ENCODE data around the gene UBXN6.

The UBXN6 gene

GRCh38 chr19:4441994-4442818, 15.4 kb downstream of the UBXN6 start:
- no peaks in the 10 kb centered on the region for H3K9me3 ChIP-seq (ENCODE audit: insufficient read depth, low read depth, low read length)
- no peak overlapping the region for H3K4me3 ChIP-seq (ENCODE audit: low read length)
- peaks cover 72% of the 10 kb centered on the region for H3K36me3 ChIP-seq (ENCODE audit: insufficient read depth, low read depth, low read length)
- no peak overlapping the region for H3K27ac ChIP-seq (ENCODE audit: low read length)
- H3K27me3 ChIP-seq (ENCODE audit: insufficient read depth, low read length): no peaks in the 10 kb centered on the region
- H3K4me1 ChIP-seq (ENCODE audit: insufficient read depth, low read length): no peaks in the 10 kb centered on the region
- H3K9ac ChIP-seq (ENCODE audit: low read depth, low read length): no peak overlapping the region; the same call in 1 of the 2 replicates

- no peaks in the 10 kb centered on the region for H3K27me3 ChIP-seq (ENCODE audit: insufficient read depth, low read length)
- H3K4me1 ChIP-seq (ENCODE audit: insufficient read depth, low read length): no peaks in the 10 kb centered on the region
- no peak overlapping the region for H3K9ac ChIP-seq (ENCODE audit: low read depth, low read length)
- H3K9me3 ChIP-seq (ENCODE audit: insufficient read depth, low read depth, low read length): no peaks in the 10 kb centered on the region
- H3K4me3 ChIP-seq (ENCODE audit: low read length): no peak overlapping the region
- H3K36me3 ChIP-seq (ENCODE audit: insufficient read depth, low read depth, low read length): peaks cover 81% of the 10 kb centered on the region
- H3K27ac ChIP-seq (ENCODE audit: low read length): no peak overlapping the region
These were observed 18.4 kb downstream of the UBXN6 start for GRCh38 chr19:4439243-4439642.

- peaks cover 87% of the 10 kb centered on the region for H3K36me3 ChIP-seq (ENCODE audit: insufficient read depth, low read depth, low read length)
These were observed 20.5 kb downstream of the UBXN6 start for GRCh38 chr19:4437103-4437502.

GRCh38 chr19:4436231-4436630, 21.4 kb downstream of the UBXN6 start:
- H3K9ac ChIP-seq (ENCODE audit: low read depth, low read length): no peak overlapping the region
- H3K4me3 ChIP-seq (ENCODE audit: low read length): no peak overlapping the region
- no peaks in the 10 kb centered on the region for H3K4me1 ChIP-seq (ENCODE audit: insufficient read depth, low read length)
- no peaks in the 10 kb centered on the region for H3K9me3 ChIP-seq (ENCODE audit: insufficient read depth, low read depth, low read length)
- peaks cover 92% of the 10 kb centered on the region for H3K36me3 ChIP-seq (ENCODE audit: insufficient read depth, low read depth, low read length)
- no peaks in the 10 kb centered on the region for H3K27me3 ChIP-seq (ENCODE audit: insufficient read depth, low read length)
- H3K27ac ChIP-seq (ENCODE audit: low read length): no peak overlapping the region

More at GRCh38 chr19:4437103-4437502, 20.5 kb downstream of the UBXN6 start:
- Histone ChIP-seq H3K4me1 (ENCODE audit: insufficient read depth, low read length) (no peaks in the 10 kb centered on the region), H3K9me3 (ENCODE audit: insufficient read depth, low read depth, low read length) (no peaks in the 10 kb centered on the region), H3K27ac (ENCODE audit: low read length) (no peak overlapping the region), H3K27me3 (ENCODE audit: insufficient read depth, low read length) (no peaks in the 10 kb centered on the region), H3K9ac (ENCODE audit: low read depth, low read length) (no peak overlapping the region), H3K4me3 (ENCODE audit: low read length) (no peak overlapping the region)

- Histone ChIP-seq H3K9me3 (ENCODE audit: insufficient read depth, low read depth, low read length) (no peaks in the 10 kb centered on the region), H3K9ac (ENCODE audit: low read depth, low read length) (no peak overlapping the region), H3K4me3 (ENCODE audit: low read length) (no peak overlapping the region), H3K27me3 (ENCODE audit: insufficient read depth, low read length) (no peaks in the 10 kb centered on the region), H3K36me3 (ENCODE audit: insufficient read depth, low read depth, low read length) (peaks cover 95% of the 10 kb centered on the region), H3K4me1 (ENCODE audit: insufficient read depth, low read length) (no peaks in the 10 kb centered on the region), H3K27ac (ENCODE audit: low read length) (no peak overlapping the region)
These were observed 23.2 kb downstream of the UBXN6 start for GRCh38 chr19:4434391-4434790.

- Histone ChIP-seq H3K4me3 (ENCODE audit: low read length) (no peak overlapping the region), H3K4me1 (ENCODE audit: insufficient read depth, low read length) (no peaks in the 10 kb centered on the region), H3K9me3 (ENCODE audit: insufficient read depth, low read depth, low read length) (no peaks in the 10 kb centered on the region), H3K36me3 (ENCODE audit: insufficient read depth, low read depth, low read length) (peaks cover 97% of the 10 kb centered on the region), H3K27ac (ENCODE audit: low read length) (no peak overlapping the region), H3K27me3 (ENCODE audit: insufficient read depth, low read length) (no peaks in the 10 kb centered on the region), H3K9ac (ENCODE audit: low read depth, low read length) (no peak overlapping the region)
These were observed 24.6 kb downstream of the UBXN6 start for GRCh38 chr19:4432918-4433506.

GRCh38 chr19:4431808-4432674, 25.6 kb downstream of the UBXN6 start:
- no peak overlapping the region for H3K9ac ChIP-seq (ENCODE audit: low read depth, low read length)
- no peaks in the 10 kb centered on the region for H3K27me3 ChIP-seq (ENCODE audit: insufficient read depth, low read length)
- no peak overlapping the region for H3K4me3 ChIP-seq (ENCODE audit: low read length)
- no peaks in the 10 kb centered on the region for H3K9me3 ChIP-seq (ENCODE audit: insufficient read depth, low read depth, low read length)
- peaks cover 90% of the 10 kb centered on the region for H3K36me3 ChIP-seq (ENCODE audit: insufficient read depth, low read depth, low read length)
- H3K4me1 ChIP-seq (ENCODE audit: insufficient read depth, low read length): no peaks in the 10 kb centered on the region
- H3K27ac ChIP-seq (ENCODE audit: low read length): no peak overlapping the region

- peaks cover 89% of the 10 kb centered on the region for H3K36me3 ChIP-seq (ENCODE audit: insufficient read depth, low read depth, low read length)
- no peak overlapping the region for H3K4me3 ChIP-seq (ENCODE audit: low read length)
- H3K4me1 ChIP-seq (ENCODE audit: insufficient read depth, low read length): no peaks in the 10 kb centered on the region
- no peak overlapping the region for H3K9ac ChIP-seq (ENCODE audit: low read depth, low read length)
- no peak overlapping the region for H3K27ac ChIP-seq (ENCODE audit: low read length)
- H3K27me3 ChIP-seq (ENCODE audit: insufficient read depth, low read length): no peaks in the 10 kb centered on the region
- H3K9me3 ChIP-seq (ENCODE audit: insufficient read depth, low read depth, low read length): no peaks in the 10 kb centered on the region
These were observed 26.3 kb downstream of the UBXN6 start for GRCh38 chr19:4431296-4431695.

GRCh38 chr19:4430760-4431159, 26.8 kb downstream of the UBXN6 start:
- Histone ChIP-seq H3K9me3 (ENCODE audit: insufficient read depth, low read depth, low read length) (no peaks in the 10 kb centered on the region), H3K36me3 (ENCODE audit: insufficient read depth, low read depth, low read length) (peaks cover 88% of the 10 kb centered on the region), H3K4me1 (ENCODE audit: insufficient read depth, low read length) (no peaks in the 10 kb centered on the region), H3K27ac (ENCODE audit: low read length) (no peak overlapping the region), H3K4me3 (ENCODE audit: low read length) (no peak overlapping the region), H3K9ac (ENCODE audit: low read depth, low read length) (no peak overlapping the region), H3K27me3 (ENCODE audit: insufficient read depth, low read length) (no peaks in the 10 kb centered on the region)

GRCh38 chr19:4429771-4430171, 27.8 kb downstream of the UBXN6 start:
- H3K27me3 ChIP-seq (ENCODE audit: insufficient read depth, low read length): no peaks in the 10 kb centered on the region
- peaks cover 89% of the 10 kb centered on the region for H3K36me3 ChIP-seq (ENCODE audit: insufficient read depth, low read depth, low read length)
- no peak overlapping the region for H3K9ac ChIP-seq (ENCODE audit: low read depth, low read length)
- H3K27ac ChIP-seq (ENCODE audit: low read length): no peak overlapping the region
- no peak overlapping the region for H3K4me3 ChIP-seq (ENCODE audit: low read length)
- H3K4me1 ChIP-seq (ENCODE audit: insufficient read depth, low read length): no peaks in the 10 kb centered on the region
- H3K9me3 ChIP-seq (ENCODE audit: insufficient read depth, low read depth, low read length): no peaks in the 10 kb centered on the region

- H3K36me3 ChIP-seq (ENCODE audit: insufficient read depth, low read depth, low read length): peaks cover 89% of the 10 kb centered on the region
- H3K27ac ChIP-seq (ENCODE audit: low read length): no peak overlapping the region
- H3K27me3 ChIP-seq (ENCODE audit: insufficient read depth, low read length): no peaks in the 10 kb centered on the region
- H3K9me3 ChIP-seq (ENCODE audit: insufficient read depth, low read depth, low read length): no peaks in the 10 kb centered on the region
- H3K4me1 ChIP-seq (ENCODE audit: insufficient read depth, low read length): no peaks in the 10 kb centered on the region
- no peak overlapping the region for H3K4me3 ChIP-seq (ENCODE audit: low read length)
- H3K9ac ChIP-seq (ENCODE audit: low read depth, low read length): no peak overlapping the region
These were observed 28.3 kb downstream of the UBXN6 start for GRCh38 chr19:4429256-4429655.

Measured in iPS-20b (cell line).